Parathyroid adenoma (tissue), 2 donors: ENCODE data around the gene COPS8.

Experiments used
- H2AFZ ChIP-seq: fragments of 300-600 bp; sonication (generic); one replicate; pipeline ENCODE4 v1.7.0; 2017; ENCODE audit warnings: antibody characterized with exemption, mild to moderate bottlenecking
- H3K27ac ChIP-seq: fragments of 300-600 bp; sonication (generic); one replicate; pipeline ENCODE4 v1.7.0; 2017
- H3K27me3 ChIP-seq: fragments of 300-600 bp; sonication (generic); one replicate; pipeline ENCODE4 v1.7.0; 2017; ENCODE audit warnings: low read length; ENCODE audit not compliant: control insufficient read depth, insufficient read depth
- H3K36me3 ChIP-seq: fragments of 300-600 bp; sonication (generic); one replicate; pipeline ENCODE4 v1.7.0; 2017; ENCODE audit warnings: low read length; ENCODE audit not compliant: control insufficient read depth, insufficient read depth
- H3K4me1 ChIP-seq: fragments of 300-600 bp; sonication (generic); one replicate; pipeline ENCODE4 v1.7.0; 2017; ENCODE audit warnings: control low read depth
- H3K4me2 ChIP-seq: fragments of 300-600 bp; sonication (generic); one replicate; pipeline ENCODE4 v1.7.0; 2017; ENCODE audit warnings: low read length
- H3K4me3 ChIP-seq: fragments of 300-600 bp; sonication (generic); one replicate; pipeline ENCODE4 v1.7.0; 2017; ENCODE audit warnings: low read depth, low read length
- H3K79me2 ChIP-seq: fragments of 300-600 bp; sonication (generic); one replicate; pipeline ENCODE4 v1.7.0; 2017; ENCODE audit warnings: control low read depth
- H3K9ac ChIP-seq: fragments of 300-600 bp; sonication (generic); one replicate; pipeline ENCODE4 v1.7.0; 2017; ENCODE audit warnings: mild to moderate bottlenecking
- H3K9me3 ChIP-seq: fragments of 300-600 bp; sonication (generic); one replicate; pipeline ENCODE4 v1.7.0; 2017; ENCODE audit warnings: low read length; ENCODE audit not compliant: control insufficient read depth
- TF ChIP-seq, protein P1 (sequence below): fragments of 300-600 bp; sonication (generic); IDR thresholded peaks from one replicate; pipeline ENCODE4 v1.7.0; 2017; ENCODE audit warnings: antibody characterized with exemption, mild to moderate bottlenecking
- donor health status: primary hyperparathyroidism.

Gene COPS8

DNA sequence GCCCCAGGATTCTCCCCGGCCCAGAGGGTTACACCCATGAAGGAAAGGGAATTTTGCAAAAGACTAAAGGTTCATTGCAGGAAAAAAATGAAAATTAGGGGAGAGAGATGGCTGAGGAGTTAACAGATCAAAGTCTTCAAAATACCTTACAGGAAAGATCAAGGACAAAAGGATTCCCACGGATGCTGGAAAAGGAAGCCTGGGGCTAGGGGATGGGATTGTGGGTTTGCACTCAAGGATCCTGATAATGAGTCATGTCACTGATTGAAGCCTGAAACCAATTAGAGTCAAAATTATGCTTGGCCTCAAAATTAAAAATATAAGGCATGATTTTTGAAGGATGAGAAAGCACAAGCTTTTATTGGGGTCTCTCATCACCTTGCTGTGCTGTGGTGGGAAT lies 32.6 kb upstream of the COPS8 start:
- no peak overlapping the region for H3K9ac ChIP-seq
- H3K4me3 ChIP-seq: no peak overlapping the region
- H3K27ac ChIP-seq: no peak overlapping the region
- H3K4me1 ChIP-seq: no peaks in the 10 kb centered on the region
- H3K79me2 ChIP-seq: no peaks in the 10 kb centered on the region
- H3K9me3 ChIP-seq: no peaks in the 10 kb centered on the region
- no peak overlapping the region for H2AFZ ChIP-seq
- H3K36me3 ChIP-seq: no peaks in the 10 kb centered on the region
- no peaks in the 10 kb centered on the region for H3K27me3 ChIP-seq
- TF ChIP-seq, protein P1, sequence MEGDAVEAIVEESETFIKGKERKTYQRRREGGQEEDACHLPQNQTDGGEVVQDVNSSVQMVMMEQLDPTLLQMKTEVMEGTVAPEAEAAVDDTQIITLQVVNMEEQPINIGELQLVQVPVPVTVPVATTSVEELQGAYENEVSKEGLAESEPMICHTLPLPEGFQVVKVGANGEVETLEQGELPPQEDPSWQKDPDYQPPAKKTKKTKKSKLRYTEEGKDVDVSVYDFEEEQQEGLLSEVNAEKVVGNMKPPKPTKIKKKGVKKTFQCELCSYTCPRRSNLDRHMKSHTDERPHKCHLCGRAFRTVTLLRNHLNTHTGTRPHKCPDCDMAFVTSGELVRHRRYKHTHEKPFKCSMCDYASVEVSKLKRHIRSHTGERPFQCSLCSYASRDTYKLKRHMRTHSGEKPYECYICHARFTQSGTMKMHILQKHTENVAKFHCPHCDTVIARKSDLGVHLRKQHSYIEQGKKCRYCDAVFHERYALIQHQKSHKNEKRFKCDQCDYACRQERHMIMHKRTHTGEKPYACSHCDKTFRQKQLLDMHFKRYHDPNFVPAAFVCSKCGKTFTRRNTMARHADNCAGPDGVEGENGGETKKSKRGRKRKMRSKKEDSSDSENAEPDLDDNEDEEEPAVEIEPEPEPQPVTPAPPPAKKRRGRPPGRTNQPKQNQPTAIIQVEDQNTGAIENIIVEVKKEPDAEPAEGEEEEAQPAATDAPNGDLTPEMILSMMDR: no peak
- H3K4me2 ChIP-seq: no peak overlapping the region

DNA sequence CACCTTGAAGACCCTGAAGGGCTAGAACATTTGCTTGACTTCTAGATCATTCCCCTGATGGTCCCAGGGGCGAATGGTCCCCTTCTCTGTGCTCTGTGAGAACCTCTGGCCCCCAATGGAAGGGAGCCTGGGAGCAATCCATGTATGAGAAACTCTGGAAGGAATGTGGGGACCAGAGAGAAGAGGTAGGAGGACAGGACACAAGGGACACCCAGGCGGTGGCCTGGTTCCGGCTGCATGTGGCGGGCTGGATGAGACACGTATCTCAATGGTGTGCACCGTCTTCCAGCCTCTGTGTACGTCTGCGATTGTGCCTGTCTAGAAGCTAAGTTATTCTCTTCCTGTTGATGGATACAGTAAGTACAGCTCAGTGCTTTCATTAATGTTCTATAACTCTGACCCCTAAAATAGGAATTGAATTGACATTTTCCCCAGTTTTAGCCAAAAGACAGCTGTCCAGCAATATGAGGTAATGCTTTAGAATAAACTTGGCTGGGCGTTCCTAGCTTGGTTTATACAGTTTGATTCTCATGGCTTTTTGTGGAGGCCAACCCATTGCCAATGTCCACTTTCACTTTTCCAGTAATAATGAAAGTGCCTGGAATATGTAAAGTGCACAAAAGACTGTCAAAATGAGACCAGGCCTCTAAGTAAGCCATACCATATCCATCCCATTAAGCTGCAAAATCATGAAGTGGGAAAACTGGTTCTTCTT lies 30.1 kb upstream of the COPS8 start:
- Histone ChIP-seq H2AFZ (no peak overlapping the region), H3K27me3 (no peaks in the 10 kb centered on the region), H3K4me2 (no peak overlapping the region), H3K9ac (no peak overlapping the region), H3K4me3 (no peak overlapping the region), H3K79me2 (no peaks in the 10 kb centered on the region), H3K27ac (no peak overlapping the region), H3K9me3 (no peaks in the 10 kb centered on the region), H3K4me1 (no peaks in the 10 kb centered on the region), H3K36me3 (no peaks in the 10 kb centered on the region)
- TF ChIP-seq, protein P1: no peak

DNA sequence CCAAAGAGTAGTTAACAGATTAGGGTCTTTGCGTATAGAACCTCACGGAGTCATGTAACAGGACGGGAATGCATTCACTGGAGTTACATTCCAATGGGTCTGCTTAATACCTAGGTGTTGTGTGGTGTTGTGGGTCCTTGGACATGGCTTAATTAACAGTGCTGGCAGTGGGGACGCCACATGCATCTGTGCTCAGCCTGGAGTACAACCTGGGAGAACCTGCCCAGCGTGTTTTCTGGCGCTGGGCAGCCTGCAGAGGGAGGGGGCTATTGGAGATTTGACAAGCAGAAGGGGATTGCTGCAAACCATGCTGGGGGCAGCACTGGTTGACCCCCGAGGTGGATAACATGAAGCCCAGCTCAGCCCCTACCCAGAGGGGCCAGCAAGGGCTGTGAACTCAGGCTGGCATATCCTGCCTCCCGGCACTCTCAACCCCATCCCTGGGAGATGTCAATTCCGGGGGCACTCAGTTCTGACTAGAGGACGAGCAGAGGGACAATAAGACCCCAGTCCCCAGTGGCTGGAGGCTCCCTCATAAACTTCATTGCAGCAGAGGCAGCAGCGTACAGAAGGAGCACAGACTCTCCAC lies 29.3 kb upstream of the COPS8 start:
- Histone ChIP-seq H2AFZ (no peak overlapping the region), H3K36me3 (no peaks in the 10 kb centered on the region), H3K27ac (no peak overlapping the region), H3K9ac (no peak overlapping the region), H3K4me1 (no peaks in the 10 kb centered on the region), H3K27me3 (no peaks in the 10 kb centered on the region), H3K79me2 (no peaks in the 10 kb centered on the region), H3K4me2 (no peak overlapping the region), H3K4me3 (no peak overlapping the region), H3K9me3 (no peaks in the 10 kb centered on the region)
- TF ChIP-seq, protein P1: no peak

DNA sequence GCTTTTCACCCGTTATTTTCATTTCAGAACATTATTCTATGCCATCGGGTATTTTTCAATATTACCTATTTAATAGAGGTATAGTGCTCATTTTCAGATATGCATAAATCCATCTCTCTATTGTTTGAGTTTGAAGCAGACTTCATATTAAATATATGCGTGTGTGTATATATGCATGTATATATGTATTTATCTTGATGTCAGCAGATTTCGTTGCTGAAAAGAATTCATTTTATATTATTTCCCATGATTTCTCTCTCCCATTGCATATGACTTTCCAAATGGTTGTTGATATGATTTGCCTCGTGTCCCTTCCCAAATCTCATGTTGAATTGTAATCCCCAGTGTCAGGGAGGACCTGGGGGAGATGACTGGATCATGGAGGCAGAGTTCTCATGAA lies 28.6 kb upstream of the COPS8 start:
- no peak overlapping the region for H3K4me3 ChIP-seq
- no peaks in the 10 kb centered on the region for H3K4me1 ChIP-seq
- H2AFZ ChIP-seq: no peak overlapping the region
- H3K79me2 ChIP-seq: no peaks in the 10 kb centered on the region
- H3K9me3 ChIP-seq: no peaks in the 10 kb centered on the region
- H3K27ac ChIP-seq: no peak overlapping the region
- TF ChIP-seq, protein P1: no peak
- no peaks in the 10 kb centered on the region for H3K27me3 ChIP-seq
- no peaks in the 10 kb centered on the region for H3K36me3 ChIP-seq
- H3K9ac ChIP-seq: no peak overlapping the region
- no peak overlapping the region for H3K4me2 ChIP-seq

DNA sequence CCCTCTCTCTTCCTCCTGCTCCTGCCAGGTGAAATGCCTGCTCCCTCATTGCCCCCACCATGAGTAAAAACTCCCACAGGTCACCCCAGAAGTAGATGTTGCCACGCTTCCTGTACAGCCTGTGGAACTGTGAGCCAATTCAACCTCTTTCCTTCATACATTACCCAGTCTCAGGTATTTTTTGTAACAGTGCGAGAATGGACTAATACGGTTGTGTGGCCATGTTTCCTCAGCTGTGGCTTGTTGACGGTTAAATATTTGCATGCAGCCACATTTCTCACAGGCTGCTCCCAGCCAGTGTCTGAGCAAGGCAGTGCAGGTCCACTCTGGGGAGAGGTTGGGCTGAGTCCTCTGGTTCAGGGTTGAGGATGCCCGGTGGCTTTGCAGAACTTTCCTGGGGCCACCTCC lies 27.8 kb upstream of the COPS8 start:
- H3K9me3 ChIP-seq: no peaks in the 10 kb centered on the region
- H3K9ac ChIP-seq: no peak overlapping the region
- no peaks in the 10 kb centered on the region for H3K36me3 ChIP-seq
- no peaks in the 10 kb centered on the region for H3K27me3 ChIP-seq
- no peak overlapping the region for H3K4me3 ChIP-seq
- no peaks in the 10 kb centered on the region for H3K79me2 ChIP-seq
- no peaks in the 10 kb centered on the region for H3K4me1 ChIP-seq
- no peak overlapping the region for H3K4me2 ChIP-seq
- H2AFZ ChIP-seq: no peak overlapping the region
- H3K27ac ChIP-seq: no peak overlapping the region
- TF ChIP-seq, protein P1: no peak
